Astrocyte (in vitro differentiated cells and primary cell): Measurements from ENCODE around the gene SUN5.

Experiments used
- EZH2 ChIP-seq: IDR thresholded peaks from 2 replicates; pipeline ENCODE4 v1.6.1; 2012; ENCODE audit warnings: mild to moderate bottlenecking, low read length, inconsistent platforms; ENCODE audit not compliant: insufficient read depth
- TF ChIP-seq, protein P1 (sequence below): IDR thresholded peaks from 2 replicates; pipeline ENCODE4 v1.5.1; 2011; ENCODE audit warnings: low read depth, mild to moderate bottlenecking, inconsistent platforms, low read length, moderate library complexity; ENCODE audit not compliant: insufficient read depth

GRCh38 chr20:32986331-32986966, 17.8 kb downstream of the SUN5 start:
- TF ChIP-seq, protein P1, sequence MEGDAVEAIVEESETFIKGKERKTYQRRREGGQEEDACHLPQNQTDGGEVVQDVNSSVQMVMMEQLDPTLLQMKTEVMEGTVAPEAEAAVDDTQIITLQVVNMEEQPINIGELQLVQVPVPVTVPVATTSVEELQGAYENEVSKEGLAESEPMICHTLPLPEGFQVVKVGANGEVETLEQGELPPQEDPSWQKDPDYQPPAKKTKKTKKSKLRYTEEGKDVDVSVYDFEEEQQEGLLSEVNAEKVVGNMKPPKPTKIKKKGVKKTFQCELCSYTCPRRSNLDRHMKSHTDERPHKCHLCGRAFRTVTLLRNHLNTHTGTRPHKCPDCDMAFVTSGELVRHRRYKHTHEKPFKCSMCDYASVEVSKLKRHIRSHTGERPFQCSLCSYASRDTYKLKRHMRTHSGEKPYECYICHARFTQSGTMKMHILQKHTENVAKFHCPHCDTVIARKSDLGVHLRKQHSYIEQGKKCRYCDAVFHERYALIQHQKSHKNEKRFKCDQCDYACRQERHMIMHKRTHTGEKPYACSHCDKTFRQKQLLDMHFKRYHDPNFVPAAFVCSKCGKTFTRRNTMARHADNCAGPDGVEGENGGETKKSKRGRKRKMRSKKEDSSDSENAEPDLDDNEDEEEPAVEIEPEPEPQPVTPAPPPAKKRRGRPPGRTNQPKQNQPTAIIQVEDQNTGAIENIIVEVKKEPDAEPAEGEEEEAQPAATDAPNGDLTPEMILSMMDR, result no peak
- TF ChIP-seq EZH2, result no peak
